ENCODE measurements around the gene CCDC171. TPM values are rescaled to one million over a fixed set of nuclear protein-coding genes. Genes with fewer than 3 reads are reported as not detected.

The CCDC171 gene
- total RNA-seq, 1 experiment from 2014 or later = 2.4 TPM

DNA sequence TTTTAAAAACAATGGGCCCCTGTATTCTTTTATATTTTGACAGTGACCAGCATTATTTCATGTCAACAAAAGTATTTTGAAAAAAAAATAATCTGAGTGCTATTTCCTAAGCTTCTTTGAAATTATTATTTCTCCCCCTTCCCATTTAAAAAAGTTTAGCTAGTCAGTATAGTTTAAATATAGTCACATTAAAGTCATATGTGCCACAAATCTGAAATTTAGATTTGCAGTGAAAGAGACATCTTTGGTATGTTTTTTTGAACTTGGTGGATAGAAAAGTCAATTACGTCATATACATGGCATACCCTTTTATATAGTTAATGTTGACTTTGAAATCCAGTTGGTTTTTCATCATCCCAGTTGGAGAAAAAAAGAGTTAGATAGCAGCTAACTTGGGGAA, 297.0 kb downstream of the CCDC171 start:
- H4K5ac ChIP-seq (ENCODE audit: insufficient read length, low read depth, low read length) = no peak overlapping the region
- H3K4me1 ChIP-seq (ENCODE audit: insufficient read depth, low read length) = no peaks in the 10 kb centered on the region
- no peaks in the 10 kb centered on the region for H3K27me3 ChIP-seq (ENCODE audit: insufficient read depth, low read length)
- H3K27ac ChIP-seq (ENCODE audit: insufficient read length, low read depth, low read length) = no peak overlapping the region
- H3K4me2 ChIP-seq (ENCODE audit: insufficient read depth, insufficient read length, low read length) = no peak overlapping the region
- no peak overlapping the region for H2BK20ac ChIP-seq (ENCODE audit: low read depth, low read length, poor library complexity, severe bottlenecking)
- no peak overlapping the region for H3K23ac ChIP-seq (ENCODE audit: insufficient read length, low read depth, low read length)
- H2BK12ac ChIP-seq (ENCODE audit: insufficient read length, low read depth, low read length) = no peak overlapping the region
- no peak for DNase-seq
- H3K18ac ChIP-seq (ENCODE audit: insufficient read length, low read depth, low read length) = no peak overlapping the region
- H3K36me3 Mint-ChIP-seq (ENCODE audit: insufficient read depth in 1 of 3, low read depth in 3 of 3) = no peaks in the 10 kb centered on the region
- H3K9me3 ChIP-seq (ENCODE audit: control insufficient read depth, low read depth, low read length) = no peaks in the 10 kb centered on the region
- no peak overlapping the region for H2BK15ac ChIP-seq (ENCODE audit: low read depth, low read length)
- no peak overlapping the region for H2BK120ac ChIP-seq (ENCODE audit: low read depth, low read length, poor library complexity, severe bottlenecking)
- WGBS (ENCODE audit: extremely low coverage, insufficient read length, low lambda C conversion rate) = no CpG with 5 or more reads among the region's 1 CpG
- no peak overlapping the region for H3T11ph ChIP-seq (ENCODE audit: low read length)
- no peak overlapping the region for H4K91ac ChIP-seq (ENCODE audit: insufficient read length, low read depth, low read length)
- H3K27me3 Mint-ChIP-seq (ENCODE audit: low read depth) = no peaks in the 10 kb centered on the region
- TF ChIP-seq, protein P1, sequence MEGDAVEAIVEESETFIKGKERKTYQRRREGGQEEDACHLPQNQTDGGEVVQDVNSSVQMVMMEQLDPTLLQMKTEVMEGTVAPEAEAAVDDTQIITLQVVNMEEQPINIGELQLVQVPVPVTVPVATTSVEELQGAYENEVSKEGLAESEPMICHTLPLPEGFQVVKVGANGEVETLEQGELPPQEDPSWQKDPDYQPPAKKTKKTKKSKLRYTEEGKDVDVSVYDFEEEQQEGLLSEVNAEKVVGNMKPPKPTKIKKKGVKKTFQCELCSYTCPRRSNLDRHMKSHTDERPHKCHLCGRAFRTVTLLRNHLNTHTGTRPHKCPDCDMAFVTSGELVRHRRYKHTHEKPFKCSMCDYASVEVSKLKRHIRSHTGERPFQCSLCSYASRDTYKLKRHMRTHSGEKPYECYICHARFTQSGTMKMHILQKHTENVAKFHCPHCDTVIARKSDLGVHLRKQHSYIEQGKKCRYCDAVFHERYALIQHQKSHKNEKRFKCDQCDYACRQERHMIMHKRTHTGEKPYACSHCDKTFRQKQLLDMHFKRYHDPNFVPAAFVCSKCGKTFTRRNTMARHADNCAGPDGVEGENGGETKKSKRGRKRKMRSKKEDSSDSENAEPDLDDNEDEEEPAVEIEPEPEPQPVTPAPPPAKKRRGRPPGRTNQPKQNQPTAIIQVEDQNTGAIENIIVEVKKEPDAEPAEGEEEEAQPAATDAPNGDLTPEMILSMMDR (conservative IDR thresholded peaks at IDR 0.05) = no peak
- H3K27ac Mint-ChIP-seq = no peak overlapping the region
- no peaks in the 10 kb centered on the region for H3K4me1 Mint-ChIP-seq
- H2BK5ac ChIP-seq (ENCODE audit: insufficient read length, low read length) = no peak overlapping the region
- H3K79me1 ChIP-seq (ENCODE audit: insufficient read depth, low read depth, low read length, poor library complexity, severe bottlenecking) = no peaks in the 10 kb centered on the region
- H3K79me2 ChIP-seq (ENCODE audit: insufficient read depth, low read length) = no peaks in the 10 kb centered on the region
- H2AFZ ChIP-seq (ENCODE audit: low read length) = no peak overlapping the region
- no peak overlapping the region for H4K8ac ChIP-seq (replicated peaks; ENCODE audit: insufficient read length, low read depth, low read length)
- H3K56ac ChIP-seq (ENCODE audit: insufficient read length, low read depth, low read length) = no peak overlapping the region
- no peak overlapping the region for H3K4me3 Mint-ChIP-seq
- no peak overlapping the region for H3K14ac ChIP-seq (ENCODE audit: insufficient read depth, low read length)
- no peak overlapping the region for H3K9ac ChIP-seq (ENCODE audit: extremely low read depth, insufficient read length, low read length)
- H3K9me3 Mint-ChIP-seq = no peaks in the 10 kb centered on the region
- no peak overlapping the region for H3K4ac ChIP-seq (ENCODE audit: low read depth, low read length)
- H4K20me1 ChIP-seq (ENCODE audit: control insufficient read depth, insufficient read depth, insufficient read length) = no peaks in the 10 kb centered on the region
- no peak overlapping the region for H2AK5ac ChIP-seq (ENCODE audit: insufficient read length, low read length)
- no peaks in the 10 kb centered on the region for H3K23me2 ChIP-seq (ENCODE audit: insufficient read length, low read depth, low read length, poor library complexity, severe bottlenecking)

Data from H9 (cell line).